ENCODE results near the gene HLF. TPM values are rescaled to one million over a fixed set of nuclear protein-coding genes. Genes with fewer than 3 reads are reported as not detected.

The HLF gene
- total RNA-seq, 1 donor from 2014 or later: 10.3 TPM

DNA sequence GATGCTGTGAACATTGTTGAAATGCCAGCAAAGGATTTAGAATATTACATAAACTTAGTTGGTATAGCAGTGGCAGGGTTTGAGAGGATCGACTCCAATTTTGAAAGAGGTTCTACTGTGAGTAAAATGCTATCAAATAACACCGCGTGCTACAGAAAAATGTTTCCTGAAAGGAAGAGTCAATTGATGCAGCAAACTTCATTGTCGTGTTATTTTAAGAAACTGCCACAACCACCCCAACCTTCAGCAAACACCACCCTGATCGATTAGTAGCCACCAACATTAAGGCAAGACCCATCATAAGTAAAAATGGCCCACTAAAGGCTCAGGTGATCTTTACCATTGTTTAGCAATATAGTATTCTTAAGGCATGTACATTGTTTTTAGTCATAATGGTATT lies 27.3 kb downstream of the HLF start:
- no peak for DNase-seq

DNA sequence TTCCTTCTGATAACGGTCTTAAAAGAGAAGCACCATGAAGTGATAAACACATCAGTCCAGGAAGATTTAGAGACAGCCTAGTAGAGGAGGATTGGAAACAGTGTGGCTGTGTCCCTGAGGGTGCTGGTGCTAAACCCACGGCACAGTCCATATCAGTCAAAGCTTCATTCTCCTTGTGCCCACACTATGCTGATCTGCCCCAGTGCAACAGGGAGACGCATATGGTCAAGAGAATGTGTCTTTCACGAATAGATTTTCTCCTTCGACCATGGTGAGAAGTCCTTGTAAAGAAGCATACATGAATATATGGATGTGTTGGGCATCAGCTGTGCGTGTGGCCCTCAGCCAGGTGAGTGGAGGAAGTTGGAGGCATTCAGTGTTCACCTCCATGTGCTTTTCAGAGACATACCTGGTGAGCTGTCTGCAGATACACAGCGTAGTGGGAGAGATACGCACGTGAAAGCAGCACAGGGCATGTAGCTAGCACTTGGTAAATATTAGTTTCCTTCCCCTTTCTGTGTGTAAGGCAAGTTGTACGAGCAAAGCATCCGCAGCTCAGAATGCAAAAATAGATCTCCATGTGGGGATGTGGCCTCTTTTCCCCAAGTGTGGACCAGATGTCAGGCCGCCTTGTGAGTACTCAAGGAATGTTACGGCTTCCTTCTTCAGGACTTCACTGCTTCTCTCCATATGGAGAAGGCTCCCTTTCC lies 29.4 kb downstream of the HLF start:
- DNase-seq: peak; percentile 93

DNA sequence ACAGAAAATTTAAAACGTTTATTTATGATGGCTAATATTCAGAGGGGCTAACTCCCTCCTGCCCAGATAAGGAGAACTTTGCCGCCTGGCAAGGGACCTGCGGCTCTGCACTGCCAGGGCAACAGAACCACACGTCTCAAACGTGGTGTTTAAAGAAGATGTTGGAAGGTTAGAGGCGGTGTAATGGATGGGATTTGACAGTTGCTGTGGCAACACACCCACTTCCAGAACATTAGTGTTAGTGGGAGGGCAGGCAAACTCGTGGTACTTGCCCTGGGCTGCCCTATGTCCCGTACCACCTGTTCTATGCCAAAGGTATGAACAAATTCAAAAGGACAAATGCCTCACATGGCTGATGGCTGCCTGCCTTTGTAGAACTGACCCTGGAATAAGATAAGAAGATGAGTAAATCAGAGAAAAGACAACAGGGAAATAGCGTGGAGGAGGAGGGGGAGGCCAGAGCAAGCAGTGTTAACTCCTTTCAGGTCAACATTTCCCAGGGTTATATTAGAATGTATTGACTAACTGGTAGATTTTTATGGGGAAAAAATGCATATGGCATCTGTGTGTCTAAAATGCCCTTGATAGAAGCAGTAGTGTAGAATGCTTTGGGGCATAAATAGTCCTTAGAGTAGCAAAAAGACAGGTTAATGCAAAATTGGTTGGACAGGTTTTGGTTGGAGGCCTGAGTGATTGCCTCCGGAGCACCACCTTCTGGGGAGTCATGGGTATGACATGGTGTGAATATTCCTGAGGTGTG lies 30.8 kb downstream of the HLF start:
- DNase-seq: peak; percentile 61

DNA sequence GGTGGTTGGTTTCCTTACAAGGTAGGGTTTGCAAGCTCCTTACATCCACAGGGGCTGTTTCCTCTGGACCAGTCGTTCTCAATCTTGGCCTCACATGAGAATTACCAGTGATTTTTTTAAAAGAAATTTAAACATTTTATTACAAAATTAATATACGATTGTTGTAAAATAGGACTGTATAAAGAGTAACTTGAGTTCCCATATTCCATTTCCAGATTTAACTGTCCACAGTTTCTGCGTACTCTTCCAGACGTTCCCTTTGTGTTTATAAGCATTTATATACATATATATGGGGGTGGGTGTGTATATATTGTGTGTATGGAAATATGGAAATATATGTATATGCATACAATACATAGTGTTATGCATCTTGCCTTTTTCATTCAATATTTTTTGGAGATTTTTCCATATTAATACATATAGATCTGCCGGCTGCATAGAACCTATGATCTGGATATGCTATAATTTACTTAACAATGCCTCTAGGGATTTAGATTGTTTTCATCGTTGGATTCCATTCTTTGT lies 31.5 kb downstream of the HLF start:
- no peak for DNase-seq

DNA sequence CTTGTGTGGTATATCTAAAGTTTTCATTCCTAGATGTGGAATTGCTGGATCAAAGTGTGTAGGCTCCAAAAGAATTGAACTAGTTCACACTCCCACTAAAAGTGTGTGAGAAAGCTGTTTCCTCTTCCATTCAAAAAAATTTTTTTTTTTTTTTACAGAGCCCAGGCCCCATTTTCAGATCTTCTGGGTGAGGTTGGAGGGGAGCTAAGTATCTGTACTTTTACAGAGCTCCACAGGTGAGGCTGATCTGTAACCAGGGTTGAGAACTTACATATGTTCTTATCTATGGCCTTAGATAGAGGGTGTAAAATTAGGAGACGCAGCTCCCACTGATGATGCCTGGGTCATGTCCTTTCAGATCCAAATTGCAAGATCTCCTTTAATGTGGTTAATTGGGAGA lies 31.9 kb downstream of the HLF start:
- no peak for DNase-seq

DNA sequence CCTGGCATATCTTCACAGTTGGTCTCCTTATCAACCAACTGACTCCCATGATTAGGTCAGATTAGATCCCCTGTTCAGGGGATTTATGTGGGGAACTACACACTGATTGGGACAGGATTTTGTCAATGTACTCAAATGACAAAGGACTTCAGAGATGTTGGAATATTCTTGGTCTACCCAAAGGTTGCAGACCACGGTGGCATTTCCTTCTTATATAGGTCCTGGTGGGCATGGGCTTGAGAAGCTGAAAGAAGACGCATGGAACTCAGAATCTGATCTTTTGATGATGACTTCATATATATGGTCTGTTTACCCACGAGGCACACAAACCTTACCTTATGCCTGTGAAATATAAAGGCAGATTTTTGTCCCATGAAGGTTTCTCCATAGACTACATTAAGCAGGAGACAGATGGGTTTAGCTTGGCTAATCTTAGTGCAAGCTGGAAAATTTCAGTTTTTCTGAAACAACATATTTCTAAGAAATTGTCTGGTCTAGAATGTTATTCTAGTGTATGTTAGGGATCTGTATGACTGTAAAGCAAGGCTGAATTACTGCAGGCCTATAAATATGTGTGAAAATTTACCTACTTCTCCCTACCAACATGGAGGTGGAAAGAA lies 33.5 kb downstream of the HLF start:
- no peak for DNase-seq

DNA sequence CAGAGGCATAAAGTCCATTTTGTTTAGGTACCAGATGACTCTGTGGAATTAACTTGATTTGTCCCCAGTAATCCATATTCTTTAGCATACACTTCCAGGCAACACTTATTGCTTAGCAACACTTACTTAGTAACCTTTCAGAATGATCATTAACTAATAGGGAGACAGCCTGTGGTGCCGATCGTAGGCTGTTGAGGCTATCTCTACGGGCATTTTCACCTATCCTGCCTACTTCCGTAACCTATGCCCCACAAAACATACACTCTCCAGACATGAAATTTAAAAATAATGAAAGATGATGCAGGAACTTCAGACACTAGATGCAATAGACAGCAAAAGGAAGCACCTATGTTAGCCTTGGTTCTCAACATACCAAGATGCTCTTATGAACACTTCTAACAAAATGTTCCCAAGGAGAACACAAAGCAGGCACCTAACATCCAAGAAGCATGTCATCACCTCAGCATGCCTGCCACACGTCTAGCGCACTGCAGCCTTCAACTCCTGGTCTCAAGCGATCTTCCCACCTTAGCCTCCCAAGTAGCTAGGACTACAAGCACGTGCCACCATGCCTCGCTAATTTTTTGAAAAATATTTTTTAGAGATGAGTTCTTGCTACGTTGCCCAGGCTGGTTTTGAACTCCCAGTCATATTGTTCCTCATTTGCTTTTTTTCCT lies 34.5 kb downstream of the HLF start:
- no peak for DNase-seq

DNA sequence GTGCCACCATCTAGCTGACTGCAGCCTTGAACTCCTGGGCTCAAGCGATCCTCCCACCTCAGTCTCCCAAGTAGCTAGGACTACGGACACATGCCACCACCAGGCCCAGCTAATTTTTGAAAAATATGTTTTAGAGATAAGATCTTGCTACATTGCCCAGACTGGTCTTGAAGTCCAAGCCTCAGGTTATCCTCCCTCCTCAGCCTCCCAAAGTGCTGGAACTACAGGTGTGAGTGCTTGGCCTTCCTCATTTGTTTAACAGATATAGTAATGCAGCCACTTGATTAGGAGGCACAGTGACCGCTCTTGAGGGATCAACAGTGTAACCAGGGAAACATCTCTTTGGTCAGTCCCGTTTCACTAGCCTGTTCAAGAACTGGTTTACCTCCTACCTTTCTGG lies 35.1 kb downstream of the HLF start:
- no peak for DNase-seq

DNA sequence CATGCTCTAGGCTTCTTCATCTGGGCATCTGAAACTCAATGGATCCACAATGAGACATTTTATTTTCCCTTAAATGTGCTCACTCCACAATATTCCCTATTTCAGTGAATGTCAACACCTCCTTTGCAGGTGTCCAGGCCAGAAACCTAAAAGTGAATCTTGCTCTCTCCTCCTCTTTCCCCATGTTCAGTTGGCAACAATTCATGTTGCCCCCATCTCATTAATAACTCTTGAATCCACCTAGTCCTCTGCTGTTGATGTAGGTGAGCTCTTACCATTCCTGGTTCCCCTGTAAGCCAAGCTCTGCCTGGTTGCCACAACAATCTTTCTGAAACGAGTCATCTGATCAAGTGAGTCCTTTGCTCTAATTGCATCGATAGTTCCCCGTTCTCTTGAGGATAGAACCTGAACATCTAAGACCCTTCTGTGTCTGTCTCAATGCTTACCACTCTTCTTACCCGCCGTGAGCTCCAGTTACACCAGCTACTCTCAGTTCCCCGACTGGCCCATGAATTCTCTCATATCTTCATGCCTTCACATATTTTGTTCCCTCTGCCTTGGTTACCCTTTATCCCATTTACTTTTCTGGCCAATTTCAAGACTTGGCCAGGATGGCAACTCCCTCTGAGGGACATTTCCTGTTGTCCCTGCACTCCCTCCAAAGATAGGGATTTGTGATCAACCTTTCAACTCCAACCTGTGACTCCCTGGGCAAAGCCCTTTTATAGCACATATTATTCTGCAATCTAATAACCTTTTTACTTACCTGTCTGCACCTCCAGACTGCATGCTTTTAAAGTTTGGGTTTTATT lies 35.9 kb downstream of the HLF start:
- no peak for DNase-seq

DNA sequence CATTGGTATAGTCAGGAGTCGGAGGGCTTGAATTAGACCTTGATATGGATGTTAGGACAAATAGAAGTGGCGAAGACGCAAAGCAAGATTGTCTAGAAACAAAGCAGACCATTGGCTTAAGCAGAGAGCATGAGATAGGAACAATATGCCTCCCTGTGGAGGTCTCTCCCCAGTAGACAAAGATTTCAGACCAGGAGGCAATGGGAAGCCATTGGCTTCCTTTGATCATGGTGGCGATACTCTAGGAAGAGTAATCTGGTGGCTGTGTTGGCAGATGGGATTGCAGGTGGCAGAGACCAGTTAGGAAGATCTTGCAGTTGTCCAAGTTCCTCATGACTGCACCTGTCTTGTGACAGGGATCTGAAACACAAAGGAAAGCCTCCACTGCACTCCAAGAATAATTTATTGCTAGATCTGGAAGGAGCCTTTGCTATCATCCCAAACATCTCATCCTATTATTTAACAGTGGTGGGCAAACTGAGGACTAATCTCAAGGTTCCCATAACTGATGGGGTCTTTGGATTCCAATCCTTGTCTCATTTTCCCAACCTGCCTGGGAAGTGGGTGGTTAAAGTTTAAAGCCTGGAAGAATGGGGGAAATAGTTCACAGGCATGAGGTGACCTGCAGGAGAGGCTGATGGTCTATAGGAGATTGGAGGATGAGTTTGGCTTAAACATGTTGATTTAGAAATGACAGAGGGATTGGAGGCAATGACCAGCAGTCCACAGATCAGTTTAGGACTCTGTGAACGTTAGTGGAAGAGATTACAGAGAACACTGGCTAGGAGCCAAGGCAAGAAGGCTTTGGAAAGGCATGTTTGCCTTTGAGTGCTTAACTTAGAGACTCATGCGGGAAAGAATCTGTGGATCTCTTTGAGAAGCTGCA lies 37.0 kb downstream of the HLF start:
- DNase-seq: no peak

DNA sequence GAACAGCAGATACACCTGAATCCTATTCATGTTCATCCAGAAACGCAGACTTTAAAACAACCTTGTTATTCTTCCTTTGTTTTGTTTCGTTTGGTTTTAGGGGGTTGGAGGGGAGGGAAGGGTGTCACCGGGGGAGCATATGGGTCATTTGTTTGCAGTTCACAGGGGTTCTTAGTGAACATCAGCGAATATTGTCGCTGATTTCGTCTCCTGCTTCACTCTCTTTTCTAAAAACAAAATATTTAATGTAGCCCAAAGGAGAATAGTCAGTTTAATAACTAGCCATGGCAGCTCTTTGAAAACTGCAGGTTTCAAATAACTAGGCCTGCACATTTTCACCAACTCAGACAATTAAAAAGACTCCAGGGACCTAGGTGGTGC lies 37.6 kb downstream of the HLF start:
- no peak for DNase-seq

DNA sequence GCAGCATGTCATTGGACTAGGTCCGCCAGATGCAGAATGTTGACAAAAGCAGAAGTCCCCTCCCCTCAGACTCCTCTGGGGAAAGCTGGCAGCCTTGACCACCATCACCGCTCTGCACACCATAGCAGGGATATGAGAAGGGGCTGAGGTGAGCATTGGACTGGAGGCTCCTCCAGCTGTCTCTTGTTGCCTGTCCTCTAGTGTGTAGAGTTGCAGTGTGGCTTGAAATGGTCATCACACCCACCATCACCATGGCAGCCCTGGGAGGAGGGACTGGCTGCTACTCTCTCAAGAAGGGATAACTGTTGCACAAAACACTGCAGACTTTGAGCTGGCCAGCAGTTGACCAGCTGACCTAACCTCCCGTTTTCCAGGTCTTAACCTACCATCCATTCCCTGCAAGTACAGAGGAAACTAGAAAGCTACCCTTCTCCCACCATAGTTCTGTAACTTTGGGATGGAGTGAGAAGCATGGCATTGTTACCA lies 38.3 kb downstream of the HLF start:
- no peak for DNase-seq

DNA sequence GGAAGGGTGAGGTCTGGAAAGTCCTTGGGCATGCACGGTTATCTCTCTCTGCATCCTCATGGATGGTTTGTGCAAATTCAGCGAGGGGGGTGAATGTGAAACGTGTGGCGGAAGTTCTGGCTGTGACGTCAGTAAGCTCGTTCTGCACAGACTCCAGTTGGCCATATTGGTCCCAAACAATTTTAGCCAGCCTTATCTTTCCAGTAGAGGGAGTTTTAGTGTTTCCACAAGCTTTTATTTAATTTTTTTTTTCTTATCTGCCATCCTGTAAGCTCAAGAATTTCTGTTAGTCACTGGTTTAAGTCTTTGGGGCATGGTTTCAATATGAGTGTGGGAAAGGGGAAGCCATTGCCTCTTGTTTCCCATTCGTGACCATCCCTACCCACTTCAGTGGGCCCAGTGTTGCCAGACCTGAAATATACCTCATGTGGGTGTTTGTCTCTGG lies 39.0 kb downstream of the HLF start:
- DNase-seq: no peak

DNA sequence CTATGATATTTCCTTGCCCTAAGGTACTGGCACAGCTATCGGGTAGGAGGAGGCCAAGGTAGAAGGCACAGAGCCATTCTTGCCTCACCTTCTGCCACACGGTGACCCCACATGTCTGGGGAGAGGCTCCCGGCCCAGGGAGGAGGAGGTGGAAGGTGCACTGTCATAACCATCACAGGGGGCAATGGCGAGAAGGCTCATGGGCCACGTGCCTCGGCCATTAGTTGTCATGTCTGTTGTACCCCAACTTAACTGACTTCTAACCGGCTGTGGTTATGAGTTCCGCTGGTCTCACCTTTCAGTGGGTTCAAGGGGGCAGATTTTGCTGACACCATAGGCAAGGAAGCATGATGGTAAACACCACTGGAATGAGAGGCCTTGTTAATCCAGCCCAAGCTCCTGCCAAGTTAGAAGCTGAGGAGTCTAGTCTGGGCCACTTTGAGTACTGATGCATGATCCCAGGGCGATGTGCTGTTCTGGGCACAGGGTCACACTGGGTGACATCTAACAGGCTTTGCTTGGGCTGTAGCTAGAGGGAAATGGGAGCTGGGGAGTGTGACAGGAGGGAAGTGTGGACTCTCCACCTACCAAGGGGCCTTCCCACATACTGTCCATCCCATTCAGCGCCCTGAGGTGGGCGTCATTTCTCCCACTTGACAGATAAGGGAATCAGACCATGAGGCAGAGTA lies 39.6 kb downstream of the HLF start:
- DNase-seq: no peak

DNA sequence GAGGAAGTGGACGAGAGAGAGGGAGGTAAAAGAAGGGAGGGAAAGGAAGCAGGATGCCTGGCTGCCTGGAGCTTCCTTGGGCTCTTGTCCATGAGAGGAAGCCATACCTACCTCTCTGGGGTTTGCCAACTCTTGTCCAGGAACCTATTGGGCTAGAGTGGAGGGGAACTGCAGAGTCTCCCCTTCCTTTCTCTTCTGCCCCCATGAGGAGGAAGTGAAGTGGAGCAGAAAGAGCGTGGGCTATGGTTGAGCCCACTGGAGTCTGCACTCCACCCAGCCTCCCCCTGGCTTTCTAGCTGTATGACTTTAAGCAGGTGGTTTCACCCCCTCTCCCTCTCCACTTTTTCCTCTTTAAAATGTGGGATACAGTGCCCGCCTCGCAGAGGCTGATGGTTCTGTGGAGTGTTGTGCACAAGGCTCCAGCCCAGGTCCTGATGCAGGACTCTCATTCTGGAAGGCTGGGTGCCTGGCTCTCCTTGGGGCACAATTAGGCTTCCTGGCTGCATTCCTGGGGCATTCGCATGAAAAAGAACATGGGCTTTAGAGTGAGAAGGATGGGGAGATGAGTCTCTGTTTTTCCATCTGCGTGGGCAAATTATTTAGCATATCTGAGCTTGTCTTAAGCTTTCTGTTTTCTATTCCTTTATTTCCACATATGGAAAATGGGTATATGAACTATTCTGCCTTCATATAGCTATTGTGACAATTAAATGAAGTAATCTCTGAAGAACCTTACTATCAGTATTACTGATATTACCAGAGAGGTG lies 40.7 kb downstream of the HLF start:
- DNase-seq: no peak

DNA sequence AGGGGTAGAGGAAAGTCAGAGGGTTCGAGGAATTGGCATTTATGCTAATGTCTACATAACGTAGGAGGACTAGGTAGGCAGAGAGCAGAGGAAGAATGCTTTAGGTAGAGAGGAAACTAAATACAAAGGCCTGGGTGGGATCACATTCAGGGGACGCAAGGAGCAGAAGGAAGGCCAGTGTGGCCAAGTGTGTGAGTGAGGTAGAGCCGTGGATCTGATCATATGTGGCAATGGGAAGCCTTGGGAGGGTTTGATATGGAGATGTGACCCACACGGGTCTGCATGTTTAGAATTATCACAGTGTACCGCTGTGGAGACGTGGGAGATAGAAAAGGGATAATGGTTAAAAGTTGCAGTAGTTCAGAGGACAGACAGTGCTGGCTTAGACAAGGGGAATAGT lies 43.1 kb downstream of the HLF start:
- no peak for DNase-seq

DNA sequence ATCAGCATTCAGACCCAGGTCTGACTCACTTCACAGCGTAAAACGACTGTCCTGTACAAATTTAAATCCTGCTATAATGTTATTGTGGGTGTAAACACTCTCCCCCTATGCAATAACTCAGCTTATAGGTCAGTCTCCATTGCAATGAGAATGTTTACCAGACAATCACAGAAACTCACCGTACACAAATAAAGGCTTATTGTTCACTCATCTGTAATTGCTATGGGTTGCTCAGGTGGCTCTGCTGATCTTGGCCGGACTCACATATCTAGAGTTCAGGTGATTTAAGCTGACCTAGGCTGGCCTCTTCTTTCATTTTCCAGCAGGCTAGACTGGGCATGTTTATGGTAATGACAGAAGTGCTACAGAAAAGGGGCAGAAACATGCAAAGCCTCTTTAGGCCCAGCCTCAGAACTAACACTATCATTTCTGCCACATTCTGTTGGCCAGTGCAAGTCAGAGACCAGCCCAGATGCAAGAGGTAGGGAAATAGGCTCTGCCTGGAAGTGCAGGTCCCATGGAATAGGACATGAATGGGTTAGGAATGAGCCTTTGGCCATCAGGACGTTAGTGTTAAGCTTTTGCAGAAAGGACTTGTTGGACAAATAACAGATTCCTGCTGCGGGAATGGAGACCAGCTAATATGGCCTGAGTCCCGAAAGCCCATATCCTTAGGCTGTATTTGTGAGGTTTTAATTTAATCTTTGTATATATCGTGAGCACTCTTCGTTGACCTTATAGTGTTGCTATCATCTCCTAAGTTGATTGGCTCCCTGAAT lies 44.0 kb downstream of the HLF start:
- no peak for DNase-seq

DNA sequence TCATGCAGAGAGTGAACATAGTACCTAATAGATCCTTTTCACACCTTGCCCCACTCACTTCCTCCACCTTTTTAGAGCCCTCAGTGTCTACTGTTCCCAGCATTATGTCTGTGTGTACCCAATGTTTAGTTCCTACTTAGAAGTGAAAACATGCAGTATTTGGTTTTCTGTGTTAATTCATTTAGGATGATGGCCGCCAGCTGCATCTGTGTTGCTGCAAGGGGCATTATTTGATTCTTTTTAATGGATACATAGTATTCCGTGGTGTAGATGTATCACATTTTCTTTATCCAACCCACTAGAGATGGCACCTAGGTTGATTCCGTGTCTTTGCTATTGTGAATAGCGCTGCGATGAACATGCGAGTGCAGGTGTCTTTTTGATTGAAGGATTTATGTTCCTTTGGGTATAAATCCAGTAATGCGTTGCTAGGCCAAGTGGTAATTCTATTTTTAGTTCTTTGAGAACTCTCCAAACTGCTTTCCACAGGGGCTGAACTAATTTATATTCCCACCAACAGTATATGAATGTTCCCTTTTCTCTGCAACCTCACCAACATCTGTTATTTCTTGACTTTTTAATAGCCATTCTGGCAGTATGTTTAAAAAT lies 47.1 kb downstream of the HLF start:
- DNase-seq: no peak
